Breast epithelium (tissue), 3 donors: ENCODE measurements around the gene DPH1.

Experiments used
- POLR2AphosphoS5 ChIP-seq, 3 donors: sonication (generic); formaldehyde crosslinking; IDR thresholded peaks; one replicate each; pipeline ENCODE4 v1.6.1; 2017; ENCODE audit warnings: antibody characterized with exemption in 3 of 3
- TF ChIP-seq, protein P1 (sequence below), 3 donors: fragments of 450-650 bp; IDR thresholded peaks; one replicate each; pipeline ENCODE4 v1.5.1; 2016 to 2017; ENCODE audit warnings: antibody characterized with exemption in 3 of 3, mild to moderate bottlenecking in 3 of 3, moderate library complexity in 3 of 3

DNA sequence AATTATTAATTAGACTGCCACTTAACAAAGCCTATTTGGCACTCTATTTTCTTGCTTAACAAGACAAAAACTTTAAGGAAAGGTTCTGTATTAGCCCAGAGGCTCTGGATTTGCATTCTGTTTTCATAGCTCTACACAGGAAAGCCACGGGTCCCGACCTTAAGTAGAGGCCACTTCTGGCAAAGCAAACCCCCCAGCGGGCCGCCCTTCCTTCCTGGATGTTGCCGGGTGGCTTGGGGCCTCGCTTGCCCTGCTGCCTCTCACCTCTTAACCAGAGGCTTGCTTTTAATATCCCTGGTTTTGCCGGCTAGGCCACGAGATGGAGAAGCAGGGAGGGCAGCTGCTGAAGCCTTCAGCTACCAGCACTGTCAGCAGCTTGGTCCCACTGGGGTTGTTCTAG is 9.2 kb upstream of the DPH1 start:
- TF ChIP-seq, protein P1, sequence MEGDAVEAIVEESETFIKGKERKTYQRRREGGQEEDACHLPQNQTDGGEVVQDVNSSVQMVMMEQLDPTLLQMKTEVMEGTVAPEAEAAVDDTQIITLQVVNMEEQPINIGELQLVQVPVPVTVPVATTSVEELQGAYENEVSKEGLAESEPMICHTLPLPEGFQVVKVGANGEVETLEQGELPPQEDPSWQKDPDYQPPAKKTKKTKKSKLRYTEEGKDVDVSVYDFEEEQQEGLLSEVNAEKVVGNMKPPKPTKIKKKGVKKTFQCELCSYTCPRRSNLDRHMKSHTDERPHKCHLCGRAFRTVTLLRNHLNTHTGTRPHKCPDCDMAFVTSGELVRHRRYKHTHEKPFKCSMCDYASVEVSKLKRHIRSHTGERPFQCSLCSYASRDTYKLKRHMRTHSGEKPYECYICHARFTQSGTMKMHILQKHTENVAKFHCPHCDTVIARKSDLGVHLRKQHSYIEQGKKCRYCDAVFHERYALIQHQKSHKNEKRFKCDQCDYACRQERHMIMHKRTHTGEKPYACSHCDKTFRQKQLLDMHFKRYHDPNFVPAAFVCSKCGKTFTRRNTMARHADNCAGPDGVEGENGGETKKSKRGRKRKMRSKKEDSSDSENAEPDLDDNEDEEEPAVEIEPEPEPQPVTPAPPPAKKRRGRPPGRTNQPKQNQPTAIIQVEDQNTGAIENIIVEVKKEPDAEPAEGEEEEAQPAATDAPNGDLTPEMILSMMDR (IDR thresholded peaks at IDR 0.05), result no peak
- no peak for TF ChIP-seq POLR2AphosphoS5 (IDR thresholded peaks at IDR 0.05)
